OCI-LY1 (cell line): ENCODE data around the gene SDHAF3.

Experiments
- EZH2 ChIP-seq: fragments of 200-600 bp; sonication (generic), shearing (Covaris generic); IDR thresholded peaks from 2 replicates; pipeline ENCODE4 v1.8.0; 2017; ENCODE audit warnings: borderline replicate concordance, mixed run types, mild to moderate bottlenecking, antibody characterized with exemption, low read length, moderate library complexity, mixed read lengths
- TF ChIP-seq, protein P1 (sequence below): fragments of 200-600 bp; sonication (generic), shearing (Covaris generic); IDR thresholded peaks from 2 replicates; pipeline ENCODE4 v1.5.1; 2017; ENCODE audit warnings: mild to moderate bottlenecking, antibody characterized with exemption, low read length, moderate library complexity, mixed read lengths

DNA sequence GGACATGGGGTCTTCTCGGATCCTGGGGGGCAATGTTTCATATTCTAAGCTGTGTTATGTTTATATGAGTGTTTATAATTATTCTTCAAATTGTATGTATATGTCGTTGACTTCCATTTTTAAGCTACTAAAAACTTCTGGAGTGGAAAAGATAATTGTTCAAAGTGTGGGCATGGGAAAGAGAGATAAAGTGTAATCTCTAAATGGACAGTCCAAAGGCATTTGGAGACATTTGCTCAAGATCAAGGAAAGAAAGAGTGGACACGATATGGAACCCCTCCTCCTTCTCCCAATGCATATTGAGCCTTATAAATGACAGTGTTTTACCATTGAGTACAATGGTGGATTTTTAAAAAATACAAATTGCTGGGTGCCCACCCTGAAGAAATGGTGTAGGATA, 81.1 kb downstream of the SDHAF3 start:
- TF ChIP-seq, protein P1, sequence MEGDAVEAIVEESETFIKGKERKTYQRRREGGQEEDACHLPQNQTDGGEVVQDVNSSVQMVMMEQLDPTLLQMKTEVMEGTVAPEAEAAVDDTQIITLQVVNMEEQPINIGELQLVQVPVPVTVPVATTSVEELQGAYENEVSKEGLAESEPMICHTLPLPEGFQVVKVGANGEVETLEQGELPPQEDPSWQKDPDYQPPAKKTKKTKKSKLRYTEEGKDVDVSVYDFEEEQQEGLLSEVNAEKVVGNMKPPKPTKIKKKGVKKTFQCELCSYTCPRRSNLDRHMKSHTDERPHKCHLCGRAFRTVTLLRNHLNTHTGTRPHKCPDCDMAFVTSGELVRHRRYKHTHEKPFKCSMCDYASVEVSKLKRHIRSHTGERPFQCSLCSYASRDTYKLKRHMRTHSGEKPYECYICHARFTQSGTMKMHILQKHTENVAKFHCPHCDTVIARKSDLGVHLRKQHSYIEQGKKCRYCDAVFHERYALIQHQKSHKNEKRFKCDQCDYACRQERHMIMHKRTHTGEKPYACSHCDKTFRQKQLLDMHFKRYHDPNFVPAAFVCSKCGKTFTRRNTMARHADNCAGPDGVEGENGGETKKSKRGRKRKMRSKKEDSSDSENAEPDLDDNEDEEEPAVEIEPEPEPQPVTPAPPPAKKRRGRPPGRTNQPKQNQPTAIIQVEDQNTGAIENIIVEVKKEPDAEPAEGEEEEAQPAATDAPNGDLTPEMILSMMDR: no peak
- TF ChIP-seq EZH2: no peak
